GM12864 (cell line): Measurements from ENCODE around the gene RIC1.

Experiments used
- DNase-seq: peaks from one replicate; pipeline ENCODE4 v3.0.0-alpha.2; 2011; ENCODE audit warnings: low read depth
- H3K4me3 ChIP-seq: 2 replicates; pipeline ENCODE4 v1.5.1; 2011; ENCODE audit warnings: mild to moderate bottlenecking, low read depth, low read length, control low read depth
- TF ChIP-seq, protein P1 (sequence below): IDR thresholded peaks from 2 replicates; pipeline ENCODE4 v1.5.1; 2011; ENCODE audit warnings: low read depth, mild to moderate bottlenecking, moderate library complexity, low read length, control low read depth, inconsistent platforms; ENCODE audit errors: missing control alignments

Gene RIC1

GRCh38 chr9:5592231-5592630 is 36.7 kb upstream of the RIC1 start:
- TF ChIP-seq, protein P1, sequence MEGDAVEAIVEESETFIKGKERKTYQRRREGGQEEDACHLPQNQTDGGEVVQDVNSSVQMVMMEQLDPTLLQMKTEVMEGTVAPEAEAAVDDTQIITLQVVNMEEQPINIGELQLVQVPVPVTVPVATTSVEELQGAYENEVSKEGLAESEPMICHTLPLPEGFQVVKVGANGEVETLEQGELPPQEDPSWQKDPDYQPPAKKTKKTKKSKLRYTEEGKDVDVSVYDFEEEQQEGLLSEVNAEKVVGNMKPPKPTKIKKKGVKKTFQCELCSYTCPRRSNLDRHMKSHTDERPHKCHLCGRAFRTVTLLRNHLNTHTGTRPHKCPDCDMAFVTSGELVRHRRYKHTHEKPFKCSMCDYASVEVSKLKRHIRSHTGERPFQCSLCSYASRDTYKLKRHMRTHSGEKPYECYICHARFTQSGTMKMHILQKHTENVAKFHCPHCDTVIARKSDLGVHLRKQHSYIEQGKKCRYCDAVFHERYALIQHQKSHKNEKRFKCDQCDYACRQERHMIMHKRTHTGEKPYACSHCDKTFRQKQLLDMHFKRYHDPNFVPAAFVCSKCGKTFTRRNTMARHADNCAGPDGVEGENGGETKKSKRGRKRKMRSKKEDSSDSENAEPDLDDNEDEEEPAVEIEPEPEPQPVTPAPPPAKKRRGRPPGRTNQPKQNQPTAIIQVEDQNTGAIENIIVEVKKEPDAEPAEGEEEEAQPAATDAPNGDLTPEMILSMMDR: no peak
- H3K4me3 ChIP-seq: no peak overlapping the region
- DNase-seq: no peak

GRCh38 chr9:5592904-5593303 is 36.0 kb upstream of the RIC1 start:
- H3K4me3 ChIP-seq: no peak overlapping the region
- TF ChIP-seq, protein P1: no peak
- no peak for DNase-seq

- DNase-seq: peak; percentile 92
- no peak overlapping the region for H3K4me3 ChIP-seq
- TF ChIP-seq, protein P1: no peak
These were observed 35.0 kb upstream of the RIC1 start for GRCh38 chr9:5593904-5594303.

GRCh38 chr9:5596173-5596572 is 32.7 kb upstream of the RIC1 start:
- no peak overlapping the region for H3K4me3 ChIP-seq
- DNase-seq: no peak
- TF ChIP-seq, protein P1: no peak

GRCh38 chr9:5608298-5609225 is 20.3 kb upstream of the RIC1 start:
- no peak for DNase-seq
- TF ChIP-seq, protein P1: no peak
- H3K4me3 ChIP-seq: no peak overlapping the region

GRCh38 chr9:5609226-5609596 is 19.7 kb upstream of the RIC1 start:
- no peak overlapping the region for H3K4me3 ChIP-seq
- DNase-seq: no peak
- TF ChIP-seq, protein P1: no peak

GRCh38 chr9:5610491-5610890 is 18.4 kb upstream of the RIC1 start:
- no peak overlapping the region for H3K4me3 ChIP-seq
- TF ChIP-seq, protein P1: no peak
- no peak for DNase-seq
